ENCODE measurements around the gene CR2. TPM values are rescaled to one million over a fixed set of nuclear protein-coding genes. Genes with fewer than 3 reads are reported as not detected.
"Not testable (repeated sequence)": the region's sequence is repeated elsewhere in the genome, so short reads cannot be mapped to it uniquely, and the experiment has no call there.

Gene CR2
- total RNA-seq, 1 donor from 2014 or later: not detected

- H3K27me3 ChIP-seq (ENCODE audit: control insufficient read depth in 3 of 3, insufficient read depth in 3 of 3, low read length in 3 of 3): peaks cover 0 to 24% (median 18%) of the 10 kb centered on the region in 3 donors
- H3K36me3 ChIP-seq (ENCODE audit: control insufficient read depth in 3 of 3, insufficient read depth in 3 of 3, low read length in 3 of 3): no peaks in the 10 kb centered on the region
- H3K9ac ChIP-seq (ENCODE audit: low read depth in 1 of 3, low read length in 3 of 3): no peak overlapping the region
- H3K4me3 ChIP-seq (ENCODE audit: low read length in 3 of 3): no peak overlapping the region
- H3K9me3 ChIP-seq (ENCODE audit: control insufficient read depth in 3 of 3, low read length in 3 of 3): peaks cover 0 to 3% (median 0%) of the 10 kb centered on the region in 3 donors
- H3K27ac ChIP-seq (ENCODE audit: low read depth, low read length): no peak overlapping the region
- H3K4me1 ChIP-seq (ENCODE audit: control insufficient read depth in 3 of 3, insufficient read depth in 3 of 3, low read length in 3 of 3): no peaks in the 10 kb centered on the region
Measured at GRCh38 chr1:207421078-207421477, 33.0 kb upstream of the CR2 start.

DNA sequence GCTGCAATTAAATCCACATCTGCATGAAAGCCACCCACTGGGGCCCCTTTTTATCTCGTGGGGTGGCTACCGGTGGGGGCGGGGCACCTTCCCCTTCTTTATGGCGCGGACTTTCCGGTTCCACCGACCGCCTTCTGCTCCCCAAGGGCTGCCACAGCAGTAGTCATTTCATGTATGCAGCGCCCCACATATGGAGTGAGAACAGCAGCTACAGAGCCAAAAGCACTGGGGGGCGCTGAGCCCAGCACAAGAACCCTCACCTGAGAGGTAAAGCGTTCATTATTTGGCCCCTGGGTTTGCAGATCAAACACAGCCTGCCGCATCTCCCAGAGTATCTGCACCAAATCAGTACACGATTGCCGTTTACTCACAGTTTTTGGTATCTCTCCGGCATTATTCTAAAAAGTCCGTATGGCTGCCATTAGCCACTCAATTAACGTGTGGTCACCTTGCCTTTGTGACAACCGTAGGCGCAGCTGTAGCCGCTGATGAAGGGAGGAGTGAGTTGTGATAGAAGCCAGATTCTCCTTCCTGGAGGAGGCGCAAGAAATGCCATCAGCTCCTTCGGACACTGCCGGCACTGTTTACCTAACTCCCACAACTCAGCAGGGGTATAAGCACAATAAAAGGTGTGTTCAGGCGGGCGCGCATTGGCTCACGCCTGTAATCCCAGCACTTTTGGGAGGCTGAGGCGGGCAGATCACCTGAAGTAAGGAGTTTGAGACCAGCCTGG is 30.4 kb upstream of the CR2 start:
- Histone ChIP-seq H3K9ac (ENCODE audit: low read depth in 1 of 3, low read length in 3 of 3) (no peak overlapping the region), H3K9me3 (ENCODE audit: control insufficient read depth in 3 of 3, low read length in 3 of 3) (peaks cover 0 to 3% (median 0%) of the 10 kb centered on the region in 3 donors), H3K4me1 (ENCODE audit: control insufficient read depth in 3 of 3, insufficient read depth in 3 of 3, low read length in 3 of 3) (no peaks in the 10 kb centered on the region), H3K27ac (ENCODE audit: low read depth, low read length) (no peak overlapping the region), H3K27me3 (ENCODE audit: control insufficient read depth in 3 of 3, insufficient read depth in 3 of 3, low read length in 3 of 3) (peaks cover 0 to 24% (median 18%) of the 10 kb centered on the region in 3 donors), H3K4me3 (ENCODE audit: low read length in 3 of 3) (no peak overlapping the region), H3K36me3 (ENCODE audit: control insufficient read depth in 3 of 3, insufficient read depth in 3 of 3, low read length in 3 of 3) (no peaks in the 10 kb centered on the region)

GRCh38 chr1:207424570-207425131 is 29.5 kb upstream of the CR2 start:
- no peak overlapping the region for H3K4me3 ChIP-seq (ENCODE audit: low read length in 3 of 3)
- no peaks in the 10 kb centered on the region for H3K36me3 ChIP-seq (ENCODE audit: control insufficient read depth in 3 of 3, insufficient read depth in 3 of 3, low read length in 3 of 3)
- H3K4me1 ChIP-seq (ENCODE audit: control insufficient read depth in 3 of 3, insufficient read depth in 3 of 3, low read length in 3 of 3): no peaks in the 10 kb centered on the region
- H3K27me3 ChIP-seq (ENCODE audit: control insufficient read depth in 3 of 3, insufficient read depth in 3 of 3, low read length in 3 of 3): peaks cover 0 to 24% (median 18%) of the 10 kb centered on the region in 3 donors
- H3K9me3 ChIP-seq (ENCODE audit: control insufficient read depth in 3 of 3, low read length in 3 of 3): peaks cover 0 to 3% (median 0%) of the 10 kb centered on the region in 3 donors
- H3K27ac ChIP-seq (ENCODE audit: low read depth, low read length): no peak overlapping the region
- H3K9ac ChIP-seq (ENCODE audit: low read depth in 1 of 3, low read length in 3 of 3): no peak overlapping the region

DNA sequence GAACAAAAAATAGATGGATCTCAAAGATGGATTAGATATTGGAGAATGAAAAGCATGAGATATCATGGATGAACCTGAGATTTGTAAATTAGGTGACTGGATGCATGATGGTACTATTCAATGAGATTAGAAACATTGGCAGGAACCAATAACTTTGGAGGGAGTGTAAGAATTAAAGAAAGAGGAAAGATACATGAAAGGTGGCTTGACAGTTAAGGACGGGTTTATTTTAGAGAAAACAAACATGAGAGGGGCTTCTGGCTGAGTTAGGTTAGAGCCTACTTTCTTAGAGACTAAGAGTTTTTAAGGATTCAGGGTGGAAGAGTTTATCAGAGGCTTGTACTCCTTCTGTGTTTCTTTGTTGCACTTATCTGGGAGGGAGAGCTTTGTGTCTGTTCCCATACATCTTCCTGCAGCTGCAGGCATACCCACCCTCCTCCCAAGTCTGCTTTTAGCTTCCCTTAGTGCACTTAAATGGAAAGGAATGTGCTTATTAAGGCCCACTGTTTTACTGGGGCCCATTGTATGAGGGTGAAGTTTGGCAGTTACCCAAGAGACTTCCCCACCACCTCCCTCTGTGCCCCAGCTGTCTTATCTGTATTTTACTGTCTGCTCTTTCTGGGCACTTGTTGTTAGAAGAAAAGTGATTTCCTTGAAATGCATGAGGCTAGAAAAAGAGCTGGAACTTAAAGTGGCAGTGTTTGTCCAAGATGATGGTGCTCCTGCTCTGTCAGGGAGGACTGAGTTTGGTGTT is 26.1 kb upstream of the CR2 start:
- Histone ChIP-seq H3K36me3 (ENCODE audit: control insufficient read depth in 3 of 3, insufficient read depth in 3 of 3, low read length in 3 of 3) (no peaks in the 10 kb centered on the region), H3K27ac (ENCODE audit: low read depth, low read length) (no peak overlapping the region), H3K27me3 (ENCODE audit: control insufficient read depth in 3 of 3, insufficient read depth in 3 of 3, low read length in 3 of 3) (peaks cover 0 to 14% (median 4%) of the 10 kb centered on the region in 3 donors), H3K4me3 (ENCODE audit: low read length in 3 of 3) (no peak overlapping the region), H3K4me1 (ENCODE audit: control insufficient read depth in 3 of 3, insufficient read depth in 3 of 3, low read length in 3 of 3) (no peaks in the 10 kb centered on the region), H3K9me3 (ENCODE audit: control insufficient read depth in 3 of 3, low read length in 3 of 3) (no peaks in the 10 kb centered on the region), H3K9ac (ENCODE audit: low read depth in 1 of 3, low read length in 3 of 3) (no peak overlapping the region)

- Histone ChIP-seq H3K27me3 (ENCODE audit: control insufficient read depth in 3 of 3, insufficient read depth in 3 of 3, low read length in 3 of 3) (peaks cover 0 to 10% (median 4%) of the 10 kb centered on the region in 3 donors), H3K9ac (ENCODE audit: low read depth in 1 of 3, low read length in 3 of 3) (no peak overlapping the region), H3K9me3 (ENCODE audit: control insufficient read depth in 3 of 3, low read length in 3 of 3) (no peaks in the 10 kb centered on the region), H3K27ac (ENCODE audit: low read depth, low read length) (no peak overlapping the region), H3K36me3 (ENCODE audit: control insufficient read depth in 3 of 3, insufficient read depth in 3 of 3, low read length in 3 of 3) (no peaks in the 10 kb centered on the region), H3K4me3 (ENCODE audit: low read length in 3 of 3) (no peak overlapping the region), H3K4me1 (ENCODE audit: control insufficient read depth in 3 of 3, insufficient read depth in 3 of 3, low read length in 3 of 3) (no peaks in the 10 kb centered on the region)
Measured at GRCh38 chr1:207428783-207429182, 25.3 kb upstream of the CR2 start.

- no peaks in the 10 kb centered on the region for H3K36me3 ChIP-seq (ENCODE audit: control insufficient read depth in 3 of 3, insufficient read depth in 3 of 3, low read length in 3 of 3)
- H3K27ac ChIP-seq (ENCODE audit: low read depth, low read length): no peak overlapping the region
- no peaks in the 10 kb centered on the region for H3K4me1 ChIP-seq (ENCODE audit: control insufficient read depth in 3 of 3, insufficient read depth in 3 of 3, low read length in 3 of 3)
- H3K9ac ChIP-seq (ENCODE audit: low read depth in 1 of 3, low read length in 3 of 3): no peak overlapping the region
- no peaks in the 10 kb centered on the region for H3K9me3 ChIP-seq (ENCODE audit: control insufficient read depth in 3 of 3, low read length in 3 of 3)
- H3K4me3 ChIP-seq (ENCODE audit: low read length in 3 of 3): no peak overlapping the region
- peaks cover 0 to 5% (median 0%) of the 10 kb centered on the region in 3 donors for H3K27me3 ChIP-seq (ENCODE audit: control insufficient read depth in 3 of 3, insufficient read depth in 3 of 3, low read length in 3 of 3)
Measured at GRCh38 chr1:207429963-207430362, 24.2 kb upstream of the CR2 start.

DNA sequence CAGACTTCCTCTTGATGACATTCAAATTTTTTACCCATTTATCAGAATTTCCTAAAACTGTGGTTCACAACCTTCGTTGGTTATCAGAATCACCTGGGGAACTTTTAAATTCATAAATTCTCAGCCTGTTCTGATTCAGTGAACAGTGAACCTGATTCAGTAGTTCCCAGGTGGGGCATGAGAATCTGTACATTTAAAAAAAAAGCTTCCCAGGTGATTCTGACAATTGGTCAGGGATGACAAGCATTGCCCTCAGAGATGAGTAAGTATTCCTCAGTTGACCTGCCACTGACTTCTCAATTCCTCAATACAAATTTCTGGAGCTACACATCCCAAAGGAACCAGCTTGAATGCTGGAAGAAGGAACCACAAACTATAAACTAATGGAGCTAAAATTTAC is 23.5 kb upstream of the CR2 start:
- H3K9ac ChIP-seq (ENCODE audit: low read depth in 1 of 3, low read length in 3 of 3): no peak overlapping the region
- no peaks in the 10 kb centered on the region for H3K36me3 ChIP-seq (ENCODE audit: control insufficient read depth in 3 of 3, insufficient read depth in 3 of 3, low read length in 3 of 3)
- no peaks in the 10 kb centered on the region for H3K27me3 ChIP-seq (ENCODE audit: control insufficient read depth in 3 of 3, insufficient read depth in 3 of 3, low read length in 3 of 3)
- no peaks in the 10 kb centered on the region for H3K4me1 ChIP-seq (ENCODE audit: control insufficient read depth in 3 of 3, insufficient read depth in 3 of 3, low read length in 3 of 3)
- no peak overlapping the region for H3K4me3 ChIP-seq (ENCODE audit: low read length in 3 of 3)
- no peak overlapping the region for H3K27ac ChIP-seq (ENCODE audit: low read depth, low read length)
- no peaks in the 10 kb centered on the region for H3K9me3 ChIP-seq (ENCODE audit: control insufficient read depth in 3 of 3, low read length in 3 of 3)

DNA sequence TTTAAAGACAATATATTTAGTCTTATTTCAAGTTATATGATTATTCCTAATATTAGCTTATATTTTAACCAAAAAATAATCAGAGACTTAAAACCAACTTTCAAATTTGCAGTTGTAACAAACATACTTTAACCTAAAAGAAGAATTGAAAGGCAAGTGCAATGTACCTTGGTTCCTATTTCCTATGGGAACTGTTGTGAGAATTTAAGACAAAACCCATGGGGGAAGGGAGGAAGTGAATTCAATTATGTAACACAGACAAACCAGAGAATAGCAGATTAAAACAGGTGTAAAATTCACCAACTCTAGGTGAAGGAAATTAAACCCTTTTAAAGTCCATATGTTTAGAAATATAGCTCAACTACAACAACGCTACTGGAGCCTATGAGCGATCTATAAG is 22.6 kb upstream of the CR2 start:
- Histone ChIP-seq H3K27me3 (ENCODE audit: control insufficient read depth in 3 of 3, insufficient read depth in 3 of 3, low read length in 3 of 3) (no peaks in the 10 kb centered on the region), H3K4me3 (ENCODE audit: low read length in 3 of 3) (no peak overlapping the region), H3K36me3 (ENCODE audit: control insufficient read depth in 3 of 3, insufficient read depth in 3 of 3, low read length in 3 of 3) (no peaks in the 10 kb centered on the region), H3K27ac (ENCODE audit: low read depth, low read length) (no peak overlapping the region), H3K9ac (ENCODE audit: low read depth in 1 of 3, low read length in 3 of 3) (no peak overlapping the region), H3K4me1 (ENCODE audit: control insufficient read depth in 3 of 3, insufficient read depth in 3 of 3, low read length in 3 of 3) (no peaks in the 10 kb centered on the region), H3K9me3 (ENCODE audit: control insufficient read depth in 3 of 3, low read length in 3 of 3) (no peaks in the 10 kb centered on the region)

GRCh38 chr1:207433435-207433834 is 20.7 kb upstream of the CR2 start:
- Histone ChIP-seq H3K27ac (ENCODE audit: low read depth, low read length) (no peak overlapping the region), H3K4me1 (ENCODE audit: control insufficient read depth in 3 of 3, insufficient read depth in 3 of 3, low read length in 3 of 3) (no peaks in the 10 kb centered on the region), H3K27me3 (ENCODE audit: control insufficient read depth in 3 of 3, insufficient read depth in 3 of 3, low read length in 3 of 3) (no peaks in the 10 kb centered on the region), H3K9me3 (ENCODE audit: control insufficient read depth in 3 of 3, low read length in 3 of 3) (no peaks in the 10 kb centered on the region), H3K4me3 (ENCODE audit: low read length in 3 of 3) (no peak overlapping the region), H3K9ac (ENCODE audit: low read depth in 1 of 3, low read length in 3 of 3) (no peak overlapping the region), H3K36me3 (ENCODE audit: control insufficient read depth in 3 of 3, insufficient read depth in 3 of 3, low read length in 3 of 3) (no peaks in the 10 kb centered on the region)

GRCh38 chr1:207436746-207437145 is 17.4 kb upstream of the CR2 start:
- H3K27me3 ChIP-seq (ENCODE audit: control insufficient read depth in 3 of 3, insufficient read depth in 3 of 3, low read length in 3 of 3); H3K4me3 ChIP-seq (ENCODE audit: low read length in 3 of 3); H3K4me1 ChIP-seq (ENCODE audit: control insufficient read depth in 3 of 3, insufficient read depth in 3 of 3, low read length in 3 of 3); H3K9me3 ChIP-seq (ENCODE audit: control insufficient read depth in 3 of 3, low read length in 3 of 3); H3K27ac ChIP-seq (ENCODE audit: low read depth, low read length); H3K9ac ChIP-seq (ENCODE audit: low read depth in 1 of 3, low read length in 3 of 3); H3K36me3 ChIP-seq (ENCODE audit: control insufficient read depth in 3 of 3, insufficient read depth in 3 of 3, low read length in 3 of 3): not testable (repeated sequence)

Measured in skeletal muscle tissue (tissue), 4 donors.